ENCODE data around the gene CLIC2.

Gene CLIC2

DNA sequence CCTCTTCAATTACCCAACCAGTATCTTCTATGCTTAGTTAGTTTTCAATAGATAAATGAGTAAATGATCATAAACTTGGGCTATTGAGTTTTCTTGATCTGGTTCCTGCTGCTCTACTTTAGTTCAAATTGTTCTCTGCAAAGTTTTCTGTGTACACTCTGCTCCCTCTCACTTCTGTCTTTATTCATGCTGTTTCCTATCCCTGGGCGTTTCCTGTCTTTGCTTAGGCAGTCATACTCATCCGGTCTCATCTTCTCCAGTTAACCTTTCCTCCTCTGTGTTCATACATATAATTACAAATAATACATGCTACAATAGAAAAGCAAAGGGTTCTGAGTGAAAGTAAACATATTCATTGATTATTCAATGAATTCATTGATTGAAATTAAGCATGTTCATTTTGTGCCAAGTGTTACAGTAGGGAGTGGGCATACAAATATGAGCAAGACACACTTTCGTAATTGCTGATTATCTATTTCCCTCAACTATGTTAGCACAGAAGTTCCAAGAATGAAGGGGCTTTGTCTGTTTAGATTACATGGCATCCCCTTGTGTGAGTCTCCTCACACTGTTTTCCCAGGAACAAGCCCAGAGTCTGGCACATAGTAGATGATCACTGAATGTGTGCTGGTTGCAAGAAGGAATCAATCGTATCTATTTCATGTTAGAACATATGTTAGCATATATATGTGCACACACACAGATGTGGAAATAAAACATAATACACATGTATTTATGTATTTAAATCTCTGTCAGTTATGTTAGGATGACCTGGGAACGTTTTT, 71.3 kb downstream of the CLIC2 start:
- no peak for DNase-seq

DNA sequence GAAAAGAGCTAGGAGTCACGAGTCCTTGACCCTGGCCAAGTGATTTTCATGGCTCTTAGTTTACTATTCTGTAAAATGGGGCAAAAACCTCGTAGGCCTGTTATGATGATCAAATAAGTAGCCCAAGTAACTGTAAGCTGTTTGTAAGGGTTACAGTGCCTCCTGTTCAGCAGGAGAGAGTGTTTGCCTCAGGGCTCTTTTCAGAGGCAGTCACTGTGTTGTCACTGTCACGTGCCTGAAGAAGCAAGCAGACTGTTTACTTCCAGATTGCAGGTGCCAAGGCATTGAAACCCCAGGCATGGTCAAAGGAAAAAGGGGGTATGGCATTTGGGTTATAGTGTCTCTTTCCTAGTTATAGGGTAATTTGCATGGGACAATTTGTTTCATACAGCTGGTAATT, 74.7 kb downstream of the CLIC2 start:
- DNase-seq = no peak

DNA sequence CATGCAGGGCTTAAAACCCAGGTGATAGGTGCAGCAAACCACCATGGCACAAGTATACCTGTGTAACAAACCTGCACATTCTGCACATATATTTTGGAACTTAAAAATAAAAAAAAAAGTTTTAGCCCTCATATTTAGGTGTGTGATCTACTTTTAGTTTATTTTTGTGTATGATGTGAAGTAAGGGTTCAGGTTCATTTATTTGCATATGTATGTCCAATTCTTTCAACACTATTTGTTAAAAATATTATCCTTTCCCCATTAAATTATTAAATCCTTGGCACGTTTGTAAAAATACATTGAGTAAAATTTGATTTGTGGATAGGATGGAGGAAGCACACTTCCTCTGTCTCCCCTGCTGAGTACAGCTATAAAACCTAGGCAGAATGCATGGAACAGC, 83.0 kb downstream of the CLIC2 start:
- no peak for DNase-seq

DNA sequence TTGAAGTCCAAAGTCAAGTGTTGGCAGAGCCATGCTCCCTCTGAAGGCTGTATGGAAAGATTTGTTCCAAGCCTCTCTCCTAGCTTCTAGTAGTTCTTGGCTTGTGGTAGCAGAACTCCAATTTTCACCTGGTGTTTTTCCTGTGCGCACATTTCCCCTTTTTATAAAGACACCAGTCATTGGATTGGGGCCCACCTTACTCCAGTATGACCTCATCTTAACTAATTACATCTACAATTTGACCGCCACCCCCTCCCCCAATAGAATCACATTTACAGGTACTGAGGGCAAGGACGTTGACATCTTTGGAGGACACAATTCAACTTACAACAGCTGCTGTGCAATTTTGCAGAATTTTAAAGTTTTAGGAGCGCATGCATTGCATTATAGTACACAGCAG, 86.9 kb downstream of the CLIC2 start:
- DNase-seq = no peak

DNA sequence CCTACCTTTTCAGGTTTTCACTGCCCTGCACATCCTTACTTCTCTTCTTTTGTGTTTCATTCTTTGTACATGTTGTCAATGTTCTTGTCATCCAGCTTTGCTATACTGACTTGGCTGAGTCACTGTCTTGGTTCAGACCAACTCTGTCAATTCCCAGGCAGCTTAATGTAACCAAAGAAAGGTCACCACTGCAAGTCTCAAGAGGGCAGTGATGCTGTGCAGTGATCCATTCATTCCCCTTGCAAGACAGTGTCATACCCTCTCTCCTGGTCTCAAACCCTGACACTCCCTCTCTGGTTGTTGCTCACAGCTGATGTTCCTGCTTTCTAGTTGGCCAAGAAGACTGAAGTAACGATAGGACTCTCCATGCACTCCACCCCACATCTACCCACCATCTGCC, 87.7 kb downstream of the CLIC2 start:
- DNase-seq = no peak

DNA sequence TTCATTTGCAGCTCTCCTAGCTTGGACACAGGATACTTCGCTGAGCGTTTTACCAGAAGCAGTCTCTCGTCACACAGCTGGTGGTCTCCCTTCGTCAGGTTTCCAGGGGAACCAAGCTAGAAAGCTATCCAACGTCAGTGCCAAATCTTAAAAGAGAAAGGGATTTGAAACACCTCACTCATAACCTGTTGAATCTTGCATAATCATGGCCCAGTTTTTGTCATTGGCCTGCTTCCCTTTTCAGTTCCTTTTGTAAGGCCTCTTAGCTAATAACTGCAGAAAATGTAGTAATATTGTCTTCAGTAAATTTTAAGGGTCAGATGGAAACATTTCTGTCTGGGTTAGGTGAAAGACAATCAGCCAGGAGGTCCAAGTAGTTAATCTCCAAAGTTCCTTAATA, 92.1 kb downstream of the CLIC2 start:
- DNase-seq = no peak

DNA sequence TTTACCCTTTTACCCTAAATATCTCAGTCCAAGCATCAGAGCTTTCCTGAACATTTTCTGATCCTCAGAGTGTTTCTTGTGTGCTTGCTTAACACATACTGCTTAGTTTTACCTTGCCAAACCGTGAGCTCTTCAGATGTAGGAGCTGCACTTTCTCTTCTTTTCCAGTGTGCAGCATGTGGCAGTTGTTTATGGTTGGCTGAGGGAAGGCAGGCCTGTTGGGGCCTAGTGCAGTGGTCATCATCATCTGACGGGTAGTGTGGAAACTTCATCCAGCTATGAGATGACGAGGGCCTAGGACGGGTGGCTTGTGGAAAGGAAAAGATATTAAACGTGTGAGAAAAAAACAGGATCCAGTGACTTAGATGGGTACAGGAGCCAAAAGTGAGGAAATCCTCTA, 96.7 kb downstream of the CLIC2 start:
- DNase-seq = no peak

DNA sequence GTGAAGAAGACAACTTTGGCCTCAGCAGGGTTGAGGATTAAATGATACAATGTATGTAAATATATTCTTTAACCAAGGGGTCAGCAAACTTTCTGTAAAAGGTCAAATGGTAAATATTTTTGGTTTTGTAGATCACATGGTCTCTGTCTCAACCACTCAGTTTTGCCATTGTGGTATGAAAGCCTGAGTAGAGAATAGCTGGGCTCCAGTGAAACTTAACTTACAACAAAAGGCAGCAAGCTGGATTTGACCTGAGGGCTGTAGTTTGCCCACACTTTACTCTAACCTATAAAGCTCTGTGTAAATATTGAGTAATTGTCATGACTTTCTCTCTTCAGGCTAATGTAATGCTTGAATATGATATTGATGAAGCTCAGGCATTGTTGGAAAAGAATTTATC, 98.5 kb downstream of the CLIC2 start:
- DNase-seq = no peak

DNA sequence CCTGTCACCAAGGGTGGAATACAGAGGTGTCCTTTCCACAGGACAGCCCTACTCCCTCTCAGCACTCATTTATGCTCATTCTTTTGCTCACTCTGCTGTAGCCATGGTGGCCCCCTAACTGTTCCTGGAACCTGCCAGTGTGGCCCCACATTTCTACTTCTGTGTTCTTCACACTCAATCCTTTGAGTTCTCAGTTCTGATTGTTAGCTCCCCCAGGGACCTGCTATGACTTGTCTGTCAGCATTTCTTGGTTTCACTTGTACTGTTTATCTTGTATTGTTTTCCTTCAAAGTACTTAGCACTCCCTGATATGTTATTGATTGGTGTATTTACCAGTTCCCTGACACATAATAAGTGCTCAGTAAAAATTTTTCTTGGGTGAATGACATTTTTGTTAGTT, 103.3 kb downstream of the CLIC2 start:
- no peak for DNase-seq

Data from NCI-H1092 (cell line).